Amniotic epithelial cell (primary cell): ENCODE results near the gene ATP8B4.
"Not testable (repeated sequence)": the region's sequence is repeated elsewhere in the genome, so short reads cannot be mapped to it uniquely, and the experiment has no call there.

ENCODE experiments used
- DNase-seq: peaks from one replicate; pipeline ENCODE4 v3.0.0-alpha.2; 2010; ENCODE audit warnings: low read depth

The ATP8B4 gene

GRCh38 chr15:50137893-50138292 is 18.9 kb upstream of the ATP8B4 start:
- DNase-seq: peak; percentile 44

GRCh38 chr15:50137330-50137761 is 18.3 kb upstream of the ATP8B4 start:
- peak; percentile 84 for DNase-seq

GRCh38 chr15:50135031-50135551 is 16.1 kb upstream of the ATP8B4 start:
- no peak for DNase-seq

GRCh38 chr15:50134524-50135024 is 15.5 kb upstream of the ATP8B4 start:
- DNase-seq: peak; percentile 79

GRCh38 chr15:50132251-50132984 is 13.4 kb upstream of the ATP8B4 start:
- DNase-seq: not testable (repeated sequence)

- no peak for DNase-seq
Measured at GRCh38 chr15:50131617-50132016, 12.6 kb upstream of the ATP8B4 start.

GRCh38 chr15:50128266-50128665 is 9.2 kb upstream of the ATP8B4 start:
- DNase-seq: no peak

- peak; percentile 58 for DNase-seq
Measured at GRCh38 chr15:50127255-50127777, 8.3 kb upstream of the ATP8B4 start.

GRCh38 chr15:50126072-50126471 is 7.0 kb upstream of the ATP8B4 start:
- DNase-seq: no peak

- no peak for DNase-seq
Measured at GRCh38 chr15:50124631-50125030, 5.6 kb upstream of the ATP8B4 start.

- no peak for DNase-seq
Measured at GRCh38 chr15:50123861-50124557, 5.0 kb upstream of the ATP8B4 start.

GRCh38 chr15:50120729-50121128 is 1.7 kb upstream of the ATP8B4 start:
- DNase-seq: no peak

GRCh38 chr15:50117431-50118027 is 1.5 kb downstream of the ATP8B4 start:
- peak; percentile 11 for DNase-seq

GRCh38 chr15:50116477-50116876 is 2.6 kb downstream of the ATP8B4 start:
- peak; percentile 51 for DNase-seq

- no peak for DNase-seq
Measured at GRCh38 chr15:50113992-50114780, 4.8 kb downstream of the ATP8B4 start.

- no peak for DNase-seq
Measured at GRCh38 chr15:50113187-50113505, 5.9 kb downstream of the ATP8B4 start.

GRCh38 chr15:50112488-50113186 is 6.4 kb downstream of the ATP8B4 start:
- DNase-seq: no peak

- no peak for DNase-seq
Measured at GRCh38 chr15:50110285-50110684, 8.7 kb downstream of the ATP8B4 start.

GRCh38 chr15:50109076-50109987 is 9.7 kb downstream of the ATP8B4 start:
- DNase-seq: no peak

GRCh38 chr15:50108461-50108860 is 10.6 kb downstream of the ATP8B4 start:
- DNase-seq: no peak
